ENCODE data around the gene UAP1L1.

UAP1L1 gene

GRCh38 chr9:137078701-137079400, 1.5 kb downstream of the UAP1L1 start:
- Histone ChIP-seq H3K27ac (replicated peaks) (no peak overlapping the region), H3K27me3 (ENCODE audit: insufficient read depth, poor library complexity, severe bottlenecking) (peaks cover 10% of the 10 kb centered on the region), H3K4me3 (replicated peaks; ENCODE audit: insufficient read depth, low read length) (no peak overlapping the region)
- DNase-seq (ENCODE audit: low read depth in 1 of 2, low spot score in 1 of 2): no peak
- TF ChIP-seq SPI1 (IDR thresholded peaks at IDR 0.05; ENCODE audit: borderline replicate concordance, low read depth): no peak
- TF ChIP-seq POLR2AphosphoS5 (IDR thresholded peaks at IDR 0.05; ENCODE audit: low read depth): no peak
- TF ChIP-seq, protein P1, sequence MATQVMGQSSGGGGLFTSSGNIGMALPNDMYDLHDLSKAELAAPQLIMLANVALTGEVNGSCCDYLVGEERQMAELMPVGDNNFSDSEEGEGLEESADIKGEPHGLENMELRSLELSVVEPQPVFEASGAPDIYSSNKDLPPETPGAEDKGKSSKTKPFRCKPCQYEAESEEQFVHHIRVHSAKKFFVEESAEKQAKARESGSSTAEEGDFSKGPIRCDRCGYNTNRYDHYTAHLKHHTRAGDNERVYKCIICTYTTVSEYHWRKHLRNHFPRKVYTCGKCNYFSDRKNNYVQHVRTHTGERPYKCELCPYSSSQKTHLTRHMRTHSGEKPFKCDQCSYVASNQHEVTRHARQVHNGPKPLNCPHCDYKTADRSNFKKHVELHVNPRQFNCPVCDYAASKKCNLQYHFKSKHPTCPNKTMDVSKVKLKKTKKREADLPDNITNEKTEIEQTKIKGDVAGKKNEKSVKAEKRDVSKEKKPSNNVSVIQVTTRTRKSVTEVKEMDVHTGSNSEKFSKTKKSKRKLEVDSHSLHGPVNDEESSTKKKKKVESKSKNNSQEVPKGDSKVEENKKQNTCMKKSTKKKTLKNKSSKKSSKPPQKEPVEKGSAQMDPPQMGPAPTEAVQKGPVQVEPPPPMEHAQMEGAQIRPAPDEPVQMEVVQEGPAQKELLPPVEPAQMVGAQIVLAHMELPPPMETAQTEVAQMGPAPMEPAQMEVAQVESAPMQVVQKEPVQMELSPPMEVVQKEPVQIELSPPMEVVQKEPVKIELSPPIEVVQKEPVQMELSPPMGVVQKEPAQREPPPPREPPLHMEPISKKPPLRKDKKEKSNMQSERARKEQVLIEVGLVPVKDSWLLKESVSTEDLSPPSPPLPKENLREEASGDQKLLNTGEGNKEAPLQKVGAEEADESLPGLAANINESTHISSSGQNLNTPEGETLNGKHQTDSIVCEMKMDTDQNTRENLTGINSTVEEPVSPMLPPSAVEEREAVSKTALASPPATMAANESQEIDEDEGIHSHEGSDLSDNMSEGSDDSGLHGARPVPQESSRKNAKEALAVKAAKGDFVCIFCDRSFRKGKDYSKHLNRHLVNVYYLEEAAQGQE (IDR thresholded peaks at IDR 0.05; ENCODE audit: insufficient replicate concordance, low read depth): no peak
- TF ChIP-seq, protein P2, sequence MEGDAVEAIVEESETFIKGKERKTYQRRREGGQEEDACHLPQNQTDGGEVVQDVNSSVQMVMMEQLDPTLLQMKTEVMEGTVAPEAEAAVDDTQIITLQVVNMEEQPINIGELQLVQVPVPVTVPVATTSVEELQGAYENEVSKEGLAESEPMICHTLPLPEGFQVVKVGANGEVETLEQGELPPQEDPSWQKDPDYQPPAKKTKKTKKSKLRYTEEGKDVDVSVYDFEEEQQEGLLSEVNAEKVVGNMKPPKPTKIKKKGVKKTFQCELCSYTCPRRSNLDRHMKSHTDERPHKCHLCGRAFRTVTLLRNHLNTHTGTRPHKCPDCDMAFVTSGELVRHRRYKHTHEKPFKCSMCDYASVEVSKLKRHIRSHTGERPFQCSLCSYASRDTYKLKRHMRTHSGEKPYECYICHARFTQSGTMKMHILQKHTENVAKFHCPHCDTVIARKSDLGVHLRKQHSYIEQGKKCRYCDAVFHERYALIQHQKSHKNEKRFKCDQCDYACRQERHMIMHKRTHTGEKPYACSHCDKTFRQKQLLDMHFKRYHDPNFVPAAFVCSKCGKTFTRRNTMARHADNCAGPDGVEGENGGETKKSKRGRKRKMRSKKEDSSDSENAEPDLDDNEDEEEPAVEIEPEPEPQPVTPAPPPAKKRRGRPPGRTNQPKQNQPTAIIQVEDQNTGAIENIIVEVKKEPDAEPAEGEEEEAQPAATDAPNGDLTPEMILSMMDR (IDR thresholded peaks at IDR 0.05; ENCODE audit: insufficient read depth, low read length): no peak
- no peak for TF ChIP-seq GABPA (IDR thresholded peaks at IDR 0.05; ENCODE audit: low read depth)

GRCh38 chr9:137079401-137079787, 2.1 kb downstream of the UAP1L1 start:
- no peak for TF ChIP-seq SPI1 (IDR thresholded peaks at IDR 0.05; ENCODE audit: borderline replicate concordance, low read depth)
- TF ChIP-seq GABPA (IDR thresholded peaks at IDR 0.05; ENCODE audit: low read depth): no peak
- TF ChIP-seq POLR2AphosphoS5 (IDR thresholded peaks at IDR 0.05; ENCODE audit: low read depth): no peak
- TF ChIP-seq, protein P2 (IDR thresholded peaks at IDR 0.05; ENCODE audit: insufficient read depth, low read length): no peak
- TF ChIP-seq, protein P1 (IDR thresholded peaks at IDR 0.05; ENCODE audit: insufficient replicate concordance, low read depth): no peak
- Histone ChIP-seq H3K27ac (replicated peaks) (no peak overlapping the region), H3K27me3 (ENCODE audit: insufficient read depth, poor library complexity, severe bottlenecking) (peaks cover 10% of the 10 kb centered on the region), H3K4me3 (replicated peaks; ENCODE audit: insufficient read depth, low read length) (no peak overlapping the region)
- DNase-seq (ENCODE audit: low read depth in 1 of 2, low spot score in 1 of 2): no peak

DNA sequence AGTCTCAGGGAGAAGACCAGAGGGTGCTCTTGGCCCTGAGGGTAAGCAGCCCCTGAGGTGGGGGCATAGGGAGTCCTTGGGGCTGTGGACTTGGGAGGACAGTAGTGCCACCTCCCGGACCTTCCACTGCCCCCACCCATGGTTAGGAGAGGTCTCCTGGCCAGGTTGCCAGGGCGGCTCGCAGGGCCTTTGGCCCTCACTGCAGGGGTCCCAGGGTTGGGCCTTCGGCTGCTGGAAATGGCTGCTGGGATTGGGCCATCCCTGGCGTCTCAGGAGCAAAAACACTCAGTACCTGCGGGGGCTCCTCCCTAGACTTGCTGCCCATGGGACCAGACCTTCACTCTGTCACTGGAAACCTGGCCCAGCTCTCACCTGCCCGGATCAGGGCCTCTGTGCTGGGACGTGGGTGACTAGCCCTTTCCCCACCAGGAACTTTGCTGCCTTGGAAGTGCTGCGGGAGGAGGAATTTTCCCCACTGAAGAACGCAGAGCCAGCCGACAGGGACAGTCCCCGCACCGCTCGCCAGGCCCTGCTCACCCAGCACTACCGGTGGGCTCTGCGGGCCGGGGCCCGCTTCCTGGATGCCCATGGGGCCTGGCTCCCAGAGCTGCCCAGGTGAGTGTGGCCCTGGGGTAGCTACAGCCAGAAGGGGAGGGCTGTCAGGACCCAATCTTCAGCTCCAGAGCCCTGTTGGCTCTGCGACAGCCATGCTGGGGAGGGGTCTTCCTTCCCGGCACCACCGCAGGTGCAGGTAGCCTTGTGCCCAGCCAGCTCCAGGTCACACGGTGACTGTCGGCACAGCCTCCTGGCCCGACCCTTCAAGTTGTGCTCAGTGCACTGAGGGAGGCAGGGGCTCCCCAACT, 3.2 kb downstream of the UAP1L1 start:
- TF ChIP-seq GABPA (IDR thresholded peaks at IDR 0.05; ENCODE audit: low read depth): no peak
- TF ChIP-seq, protein P1 (IDR thresholded peaks at IDR 0.05; ENCODE audit: insufficient replicate concordance, low read depth): no peak
- TF ChIP-seq, protein P2 (IDR thresholded peaks at IDR 0.05; ENCODE audit: insufficient read depth, low read length): no peak
- TF ChIP-seq SPI1 (IDR thresholded peaks at IDR 0.05; ENCODE audit: borderline replicate concordance, low read depth): no peak
- no peak for TF ChIP-seq POLR2AphosphoS5 (IDR thresholded peaks at IDR 0.05; ENCODE audit: low read depth)

More for the DNA sequence above, 3.2 kb downstream of the UAP1L1 start:
- Histone ChIP-seq H3K27ac (replicated peaks) (no peak overlapping the region), H3K27me3 (ENCODE audit: insufficient read depth, poor library complexity, severe bottlenecking) (peaks cover 10% of the 10 kb centered on the region), H3K4me3 (replicated peaks; ENCODE audit: insufficient read depth, low read length) (no peak overlapping the region)
- DNase-seq (ENCODE audit: low read depth in 1 of 2, low spot score in 1 of 2): no peak

Measured in HL-60 (cell line).